ENCODE data around the gene SLC2A11. TPM values are rescaled to one million over a fixed set of nuclear protein-coding genes. Genes with fewer than 3 reads are reported as not detected.

The SLC2A11 gene
- total RNA-seq, 1 donor from 2014 or later = not detected

DNA sequence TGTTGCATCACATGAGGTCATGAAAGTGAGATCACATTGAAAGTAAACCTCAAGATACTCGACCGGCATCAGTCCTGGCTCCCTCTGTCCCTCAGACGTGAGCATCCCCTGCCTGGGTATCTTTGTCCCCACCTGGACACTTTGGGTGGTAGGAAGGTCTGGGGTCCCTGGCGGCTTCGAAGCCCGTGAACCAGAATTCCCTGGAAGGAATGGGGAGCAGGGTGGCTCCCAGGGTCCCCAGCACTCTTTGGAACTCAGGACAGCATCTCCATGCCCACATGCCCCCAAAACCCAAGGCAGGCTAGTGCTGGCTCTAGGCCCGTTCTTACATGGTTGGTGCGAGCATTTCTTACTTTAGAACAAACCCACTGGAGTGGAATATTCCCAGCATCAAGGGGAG, 26.4 kb upstream of the SLC2A11 start:
- TF ChIP-seq, protein P1, sequence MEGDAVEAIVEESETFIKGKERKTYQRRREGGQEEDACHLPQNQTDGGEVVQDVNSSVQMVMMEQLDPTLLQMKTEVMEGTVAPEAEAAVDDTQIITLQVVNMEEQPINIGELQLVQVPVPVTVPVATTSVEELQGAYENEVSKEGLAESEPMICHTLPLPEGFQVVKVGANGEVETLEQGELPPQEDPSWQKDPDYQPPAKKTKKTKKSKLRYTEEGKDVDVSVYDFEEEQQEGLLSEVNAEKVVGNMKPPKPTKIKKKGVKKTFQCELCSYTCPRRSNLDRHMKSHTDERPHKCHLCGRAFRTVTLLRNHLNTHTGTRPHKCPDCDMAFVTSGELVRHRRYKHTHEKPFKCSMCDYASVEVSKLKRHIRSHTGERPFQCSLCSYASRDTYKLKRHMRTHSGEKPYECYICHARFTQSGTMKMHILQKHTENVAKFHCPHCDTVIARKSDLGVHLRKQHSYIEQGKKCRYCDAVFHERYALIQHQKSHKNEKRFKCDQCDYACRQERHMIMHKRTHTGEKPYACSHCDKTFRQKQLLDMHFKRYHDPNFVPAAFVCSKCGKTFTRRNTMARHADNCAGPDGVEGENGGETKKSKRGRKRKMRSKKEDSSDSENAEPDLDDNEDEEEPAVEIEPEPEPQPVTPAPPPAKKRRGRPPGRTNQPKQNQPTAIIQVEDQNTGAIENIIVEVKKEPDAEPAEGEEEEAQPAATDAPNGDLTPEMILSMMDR (IDR thresholded peaks at IDR 0.05) = no peak
- Histone ChIP-seq H3K36me3 (peaks cover 34 to 36% of the 10 kb centered on the region in 2 donors), H3K27ac (no peak overlapping the region), H3K4me3 (no peak overlapping the region), H3K9me3 (no peaks in the 10 kb centered on the region), H3K27me3 (no peaks in the 10 kb centered on the region), H3K4me1 (peaks cover 14 to 18% of the 10 kb centered on the region in 2 donors)
- intact Hi-C loops (cut with DNase I) = no loop called here
- no peak for DNase-seq (ENCODE audit: low spot score in 2 of 2)

DNA sequence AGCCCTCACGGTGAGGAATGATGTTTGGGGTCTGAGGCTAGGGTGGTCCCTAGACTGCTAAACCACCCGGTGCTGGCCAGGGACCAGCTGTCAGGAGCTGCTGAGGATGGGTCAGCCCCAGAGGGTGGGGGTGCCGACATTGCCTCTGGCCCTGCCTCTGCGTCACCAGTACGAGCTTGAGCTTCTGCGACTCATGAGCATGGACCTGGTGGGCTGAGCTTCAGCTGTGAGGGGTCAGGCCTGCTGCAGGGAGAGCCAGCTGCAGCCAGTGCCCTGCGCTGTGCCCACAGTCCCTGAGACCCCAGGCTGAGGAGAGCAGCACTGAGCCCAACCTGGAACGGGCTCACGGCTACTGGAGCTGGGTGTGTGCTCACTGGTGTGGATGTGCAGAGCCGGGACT, 25.9 kb upstream of the SLC2A11 start:
- H3K4me3 ChIP-seq = no peak overlapping the region
- intact Hi-C loops (cut with DNase I) = no loop called here
- H3K27me3 ChIP-seq = no peaks in the 10 kb centered on the region
- TF ChIP-seq, protein P1 (IDR thresholded peaks at IDR 0.05) = no peak
- peaks cover 28 to 31% of the 10 kb centered on the region in 2 donors for H3K36me3 ChIP-seq
- no peaks in the 10 kb centered on the region for H3K9me3 ChIP-seq
- DNase-seq (ENCODE audit: low spot score in 2 of 2) = no peak
- no peak overlapping the region for H3K27ac ChIP-seq
- H3K4me1 ChIP-seq = peaks cover 14 to 18% of the 10 kb centered on the region in 2 donors

DNA sequence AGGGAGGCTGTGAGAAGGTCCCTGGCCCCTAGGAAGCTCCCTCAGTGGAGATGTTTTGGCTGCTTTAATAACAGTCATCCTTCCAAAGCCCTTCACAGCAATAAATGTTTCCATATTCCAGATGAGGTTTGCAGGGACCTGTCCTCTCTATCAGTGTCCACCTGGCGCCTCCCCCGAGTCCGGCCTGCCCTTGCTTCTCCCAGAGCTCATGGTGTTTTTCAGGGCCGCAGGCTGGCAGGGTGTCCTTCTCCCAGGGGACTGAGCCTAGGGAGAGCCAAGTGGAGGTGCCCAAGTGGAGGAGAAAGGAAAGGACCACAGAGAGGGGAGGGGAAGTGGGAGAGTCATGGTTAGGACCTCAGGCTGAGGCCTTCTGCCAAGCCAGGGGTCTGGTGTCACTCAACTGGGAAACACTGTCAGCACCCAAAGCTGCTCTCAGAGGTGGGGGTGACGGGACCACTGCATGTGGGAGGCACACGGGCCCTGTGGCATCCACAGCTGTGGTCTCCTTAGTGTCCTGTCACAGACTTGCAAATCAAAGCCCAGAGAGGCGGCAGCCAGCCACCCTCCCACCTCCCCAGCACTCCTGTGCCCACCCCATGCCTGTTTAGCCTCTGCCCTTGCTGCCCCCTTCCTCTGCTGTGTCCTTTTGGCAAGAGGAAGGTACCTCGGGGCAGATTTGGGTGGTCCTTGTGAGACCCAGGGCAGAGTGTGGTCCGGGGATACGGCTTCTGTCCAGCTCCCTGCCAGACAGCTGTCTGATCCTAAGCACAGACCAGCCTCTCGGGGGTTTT, 25.3 kb upstream of the SLC2A11 start:
- TF ChIP-seq, protein P1 (IDR thresholded peaks at IDR 0.05) = no peak
- intact Hi-C loops (cut with DNase I) = no loop called here
- H3K27me3 ChIP-seq = no peaks in the 10 kb centered on the region
- H3K9me3 ChIP-seq = no peaks in the 10 kb centered on the region
- no peak for DNase-seq (ENCODE audit: low spot score in 2 of 2)
- H3K36me3 ChIP-seq = peaks cover 22 to 26% of the 10 kb centered on the region in 2 donors
- peaks cover 14 to 18% of the 10 kb centered on the region in 2 donors for H3K4me1 ChIP-seq
- H3K4me3 ChIP-seq = no peak overlapping the region
- H3K27ac ChIP-seq = no peak overlapping the region

DNA sequence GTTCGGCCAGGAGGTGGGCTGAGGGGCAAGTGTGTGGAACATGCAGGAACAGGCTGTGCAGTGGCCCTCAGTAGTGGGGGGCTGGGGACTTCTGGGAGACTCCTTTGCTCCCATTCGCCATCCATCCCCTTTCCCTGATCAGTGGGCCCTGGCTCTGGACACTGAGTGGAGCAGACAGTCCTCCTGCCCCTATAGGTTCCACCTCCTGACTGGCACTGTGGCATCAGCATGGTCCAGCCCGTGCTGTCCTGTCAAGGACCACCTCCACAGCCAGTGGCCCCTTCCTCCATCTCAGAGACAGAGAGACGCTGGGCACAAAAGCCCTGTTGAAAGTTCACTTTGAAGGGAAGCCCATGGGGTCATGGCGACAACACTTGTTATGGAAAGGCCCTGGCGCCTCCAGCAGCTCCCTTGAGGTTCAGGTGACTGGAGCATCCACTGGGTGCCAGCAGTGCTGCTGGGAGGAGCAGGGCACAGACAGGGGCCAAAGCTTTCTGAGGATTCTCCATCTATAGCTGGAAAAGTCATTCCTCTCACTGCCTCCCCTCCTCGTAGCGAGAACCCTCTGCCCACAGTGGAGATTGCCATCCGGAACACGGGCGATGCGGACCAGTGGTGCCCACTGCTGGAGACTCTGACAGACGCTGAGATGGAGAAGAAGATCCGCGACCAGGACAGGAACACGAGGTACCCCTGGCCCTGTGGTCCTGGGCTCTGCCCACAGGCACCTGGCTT, 24.5 kb upstream of the SLC2A11 start:
- no peak for DNase-seq (ENCODE audit: low spot score in 2 of 2)
- intact Hi-C loops (cut with DNase I) = no loop called here
- H3K4me1 ChIP-seq = peaks cover 16 to 19% of the 10 kb centered on the region in 2 donors
- no peaks in the 10 kb centered on the region for H3K27me3 ChIP-seq
- H3K9me3 ChIP-seq = no peaks in the 10 kb centered on the region
- H3K4me3 ChIP-seq = no peak overlapping the region
- TF ChIP-seq, protein P1 (IDR thresholded peaks at IDR 0.05) = no peak
- H3K27ac ChIP-seq = no peak overlapping the region
- peaks cover 17 to 19% of the 10 kb centered on the region in 2 donors for H3K36me3 ChIP-seq

DNA sequence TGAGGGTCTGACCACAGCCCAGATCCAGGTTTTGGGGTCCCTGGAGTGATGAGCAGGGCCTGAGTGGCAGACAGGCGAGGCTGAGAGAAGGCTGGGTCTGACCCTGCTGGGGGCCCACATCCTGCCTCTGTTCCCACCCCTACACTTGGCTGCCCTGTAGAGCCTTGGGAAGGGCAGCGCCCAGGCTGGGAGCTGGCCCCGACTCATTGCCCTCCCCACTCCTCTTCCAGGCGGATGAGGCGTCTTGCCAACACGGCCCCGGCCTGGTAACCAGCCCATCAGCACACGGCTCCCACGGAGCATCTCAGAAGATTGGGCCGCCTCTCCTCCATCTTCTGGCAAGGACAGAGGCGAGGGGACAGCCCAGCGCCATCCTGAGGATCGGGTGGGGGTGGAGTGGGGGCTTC, 23.8 kb upstream of the SLC2A11 start:
- TF ChIP-seq, protein P1 (IDR thresholded peaks at IDR 0.05) = no peak
- Histone ChIP-seq H3K36me3 (peaks cover 13 to 15% of the 10 kb centered on the region in 2 donors), H3K9me3 (no peaks in the 10 kb centered on the region), H3K27me3 (no peaks in the 10 kb centered on the region), H3K4me1 (peaks cover 22 to 26% of the 10 kb centered on the region in 2 donors), H3K27ac (peak overlapping the region; percentile 36 to 74), H3K4me3 (no peak overlapping the region)
- intact Hi-C loops (cut with DNase I) = no loop called here
- DNase-seq (ENCODE audit: low spot score in 2 of 2) = peak in 1 of 2 donors; percentile 55

Data from ascending aorta (tissue), 2 donors.